Lung (tissue), 12 donors: ENCODE results near the gene CDK5R1. TPM values are rescaled to one million over a fixed set of nuclear protein-coding genes. Genes with fewer than 3 reads are reported as not detected.

ENCODE experiments used
- ATAC-seq: fragments of 200-7000 bp; cut with Tn5 transposase; one replicate; pipeline ENCODE4 v1.9.1; 2020; ENCODE audit warnings: moderate number of reproducible peaks; ENCODE audit not compliant: insufficient read depth, low FRiP score
- DNase-seq, 3 donors: peaks; one replicate each; pipeline ENCODE4 v3.0.0-alpha.2; 2013 to 2017
- H3K27ac ChIP-seq, 2 donors: one replicate each; pipeline ENCODE4 v1.5.1; 2013; ENCODE audit warnings: mild to moderate bottlenecking in 2 of 2, moderate library complexity in 2 of 2, control low read depth in 1 of 2, inconsistent platforms in 1 of 2, low read depth in 1 of 2, low read length in 1 of 2
- H3K27me3 ChIP-seq, 3 donors: one replicate each; pipeline ENCODE4 v1.5.1; 2013; ENCODE audit warnings: low read length in 2 of 3; ENCODE audit not compliant: control insufficient read depth in 3 of 3, insufficient read depth in 3 of 3
- H3K36me3 ChIP-seq, 4 donors: one replicate each; pipeline ENCODE4 v1.5.1; 2013; ENCODE audit warnings: low read length in 4 of 4, mild to moderate bottlenecking in 1 of 4, moderate library complexity in 1 of 4; ENCODE audit not compliant: control insufficient read depth in 4 of 4, insufficient read depth in 4 of 4
- H3K4me1 ChIP-seq, 5 donors: one replicate each; pipeline ENCODE4 v1.5.1; 2013; ENCODE audit warnings: low read length in 5 of 5, mild to moderate bottlenecking in 2 of 5, moderate library complexity in 1 of 5; ENCODE audit not compliant: control insufficient read depth in 5 of 5, insufficient read depth in 5 of 5
- H3K4me3 ChIP-seq: one replicate; pipeline ENCODE4 v1.5.1; 2013; ENCODE audit warnings: mild to moderate bottlenecking, control low read depth, moderate library complexity
- H3K9ac ChIP-seq, 2 donors: one replicate each; pipeline ENCODE4 v1.5.1; 2013; ENCODE audit warnings: low read length in 2 of 2, control low read depth in 1 of 2; ENCODE audit not compliant: insufficient read depth in 1 of 2
- H3K9me3 ChIP-seq, 4 donors: one replicate each; pipeline ENCODE4 v1.5.1; 2013; ENCODE audit warnings: low read length in 3 of 4, mild to moderate bottlenecking in 1 of 4, moderate library complexity in 1 of 4; ENCODE audit not compliant: control insufficient read depth in 4 of 4, insufficient read depth in 3 of 4
- CTCF ChIP-seq: IDR thresholded peaks from 2 replicates; pipeline ENCODE4 v1.5.1; 2012; ENCODE audit warnings: mild to moderate bottlenecking; ENCODE audit errors: control extremely low read depth, extremely low read depth
- WGBS, 2 donors: extraction: QIAGEN DNeasy Blood & Tissue Kit; methylation state at CpG; one replicate each; pipeline ENCODE4 v1.1.7; 2013; 5-methylcytosine and 5-hydroxymethylcytosine counted together
- polyA plus RNA-seq, 2 donors: library from polyadenylated mRNA; stranded (reverse); fragments of 200-250 nt; gene quantifications; one replicate each; pipeline ENCODE4 v1.2.1, GENCODE V29; 2013
- total RNA-seq, 2 donors: library from RNA; depleted of rRNA in 1 of 2; stranded (reverse); fragments of >200 nt in 1 of 2; gene quantifications; one replicate each; pipeline ENCODE4 v1.2.1, GENCODE V29; 2014 to 2021
- donor health status: control.
- donor health status: control.
- donor health status: Bipolar disorder and iron deficiency.
- donor health status: healthy.
- donor health status: DM: yes; HTN: yes; CAD: no.

CDK5R1 gene
- total and polyA plus RNA-seq, 4 donors = 0.41 to 2.2 (median 1.4) TPM

GRCh38 chr17:32492264-32492589 lies 5.4 kb downstream of the CDK5R1 start:
- Histone ChIP-seq H3K4me1 (peaks cover 0 to 38% (median 14%) of the 10 kb centered on the region in 5 donors), H3K36me3 (peaks cover 0 to 10% (median 6%) of the 10 kb centered on the region in 4 donors), H3K27ac (no peak overlapping the region), H3K4me3 (no peak overlapping the region), H3K27me3 (no peaks in the 10 kb centered on the region), H3K9ac (no peak overlapping the region), H3K9me3 (peaks cover 0 to 3% (median 0%) of the 10 kb centered on the region in 4 donors)
- ATAC-seq (no peak), DNase-seq (no peak)
- no peak for TF ChIP-seq CTCF
- WGBS, 2 donors = 81 to 84% methylated on average over 4 of the region's 4 CpGs

- no peak for DNase-seq
- Histone ChIP-seq H3K27ac (no peak overlapping the region), H3K36me3 (peaks cover 0 to 10% (median 6%) of the 10 kb centered on the region in 4 donors), H3K9me3 (peaks cover 0 to 3% (median 0%) of the 10 kb centered on the region in 4 donors), H3K4me3 (no peak overlapping the region), H3K4me1 (peaks cover 0 to 35% (median 14%) of the 10 kb centered on the region in 5 donors), H3K27me3 (no peaks in the 10 kb centered on the region), H3K9ac (no peak overlapping the region)
- no peak for ATAC-seq
- WGBS, 2 donors = 38 to 75% methylated on average over 7 of the region's 7 CpGs
- TF ChIP-seq CTCF = no peak
These were observed 6.0 kb downstream of the CDK5R1 start for GRCh38 chr17:32492648-32493289.

- DNase-seq (no peak), ATAC-seq (no peak)
- Histone ChIP-seq H3K27ac (no peak overlapping the region), H3K4me1 (peaks cover 0 to 27% (median 9%) of the 10 kb centered on the region in 5 donors), H3K36me3 (peaks cover 0 to 8% (median 6%) of the 10 kb centered on the region in 4 donors), H3K27me3 (no peaks in the 10 kb centered on the region), H3K4me3 (no peak overlapping the region), H3K9ac (no peak overlapping the region), H3K9me3 (no peaks in the 10 kb centered on the region)
- no peak for TF ChIP-seq CTCF
- 87 to 88% methylated on average over 15 of the region's 15 CpGs for WGBS, 2 donors
These were observed 6.8 kb downstream of the CDK5R1 start for GRCh38 chr17:32493571-32493970.
